Measurements from ENCODE around the gene ITK.

ITK gene

DNA sequence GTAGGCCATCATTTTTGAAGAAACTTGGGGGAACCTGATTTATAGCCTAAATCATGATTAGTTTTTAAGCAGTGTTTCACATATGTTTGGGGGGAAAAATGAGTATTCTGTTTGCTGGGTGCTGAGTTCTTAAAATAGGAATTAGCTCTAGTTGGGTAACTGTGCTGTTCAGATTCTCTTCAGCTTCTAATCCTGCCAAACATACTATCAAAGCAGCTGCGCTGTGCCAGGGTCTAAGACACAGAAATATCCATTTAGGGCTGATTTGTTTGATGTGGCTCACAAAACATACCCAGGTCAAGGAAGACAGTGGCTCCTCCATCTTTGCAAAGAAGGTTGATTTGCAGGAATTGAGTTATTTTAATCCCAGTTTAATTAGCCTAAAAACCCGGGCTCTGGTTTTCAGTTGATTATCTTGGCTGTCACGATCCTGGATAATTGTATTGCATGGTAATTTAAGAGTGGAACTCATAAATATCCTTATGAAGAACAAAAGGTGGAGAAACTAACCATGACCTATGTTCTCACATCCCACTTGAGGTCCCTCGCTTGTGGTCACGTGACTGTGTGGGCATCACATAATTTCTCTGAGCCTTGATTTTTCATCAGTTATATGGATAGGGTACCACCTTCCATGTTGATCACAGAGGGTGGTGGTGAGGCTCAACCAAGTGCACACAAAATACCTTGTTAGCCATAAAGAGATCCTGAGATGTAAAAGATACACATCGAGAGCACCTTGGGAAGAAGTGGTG, 104.0 kb downstream of the ITK start:
- H3K9ac ChIP-seq (ENCODE audit: low read length): no peak overlapping the region
- H3K36me3 ChIP-seq (ENCODE audit: control insufficient read depth, insufficient read depth, low read length): peaks cover 20% of the 10 kb centered on the region
- no peaks in the 10 kb centered on the region for H3K9me3 ChIP-seq (ENCODE audit: control insufficient read depth, insufficient read depth, low read depth, low read length)
- H3K4me1 ChIP-seq (ENCODE audit: control insufficient read depth, insufficient read depth, low read length): peaks cover 3% of the 10 kb centered on the region; the same call in 1 of the 2 replicates
- H3K27ac ChIP-seq (ENCODE audit: low read depth, low read length): no peak overlapping the region
- no peak overlapping the region for H3K4me3 ChIP-seq (ENCODE audit: low read depth, low read length)
- no peaks in the 10 kb centered on the region for H3K27me3 ChIP-seq (ENCODE audit: control insufficient read depth, insufficient read depth, low read length)

DNA sequence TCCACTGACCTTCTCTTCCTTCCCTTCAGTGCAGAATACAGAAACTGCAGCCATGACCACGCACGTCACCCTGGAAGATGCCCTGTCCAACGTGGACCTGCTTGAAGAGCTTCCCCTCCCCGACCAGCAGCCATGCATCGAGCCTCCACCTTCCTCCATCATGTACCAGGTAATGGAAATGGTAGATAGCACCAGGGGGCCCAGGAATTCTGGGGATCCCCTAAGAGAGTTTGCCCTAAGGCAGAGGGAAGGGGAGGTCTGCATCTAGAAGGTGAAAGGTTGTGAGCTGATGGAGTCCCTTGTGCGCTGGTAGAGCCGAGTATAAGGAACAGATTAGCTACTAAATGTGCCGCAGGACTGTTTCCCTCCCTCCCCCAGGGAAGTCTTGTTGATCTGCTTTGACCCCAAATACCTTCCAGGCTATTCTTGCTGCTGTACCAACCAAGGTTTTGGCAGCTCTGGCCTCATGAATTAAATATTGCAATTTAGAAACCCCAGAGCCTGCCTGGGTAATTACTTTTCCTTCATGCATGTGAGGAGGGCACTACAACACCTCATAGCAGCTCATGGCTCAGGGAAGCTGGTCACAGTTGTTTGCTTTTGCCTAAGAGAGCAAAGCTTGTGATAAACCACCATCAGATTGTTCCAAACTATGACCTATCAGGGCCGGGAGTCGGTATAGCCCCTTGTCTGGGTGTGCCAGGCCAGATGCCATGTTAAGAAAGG, 104.8 kb downstream of the ITK start:
- Histone ChIP-seq H3K36me3 (ENCODE audit: control insufficient read depth, insufficient read depth, low read length) (peaks cover 23% of the 10 kb centered on the region), H3K27ac (ENCODE audit: low read depth, low read length) (no peak overlapping the region), H3K4me1 (ENCODE audit: control insufficient read depth, insufficient read depth, low read length) (peaks cover 3% of the 10 kb centered on the region; the same call in 1 of the 2 replicates), H3K4me3 (ENCODE audit: low read depth, low read length) (no peak overlapping the region), H3K27me3 (ENCODE audit: control insufficient read depth, insufficient read depth, low read length) (no peaks in the 10 kb centered on the region), H3K9me3 (ENCODE audit: control insufficient read depth, insufficient read depth, low read depth, low read length) (no peaks in the 10 kb centered on the region), H3K9ac (ENCODE audit: low read length) (no peak overlapping the region)

DNA sequence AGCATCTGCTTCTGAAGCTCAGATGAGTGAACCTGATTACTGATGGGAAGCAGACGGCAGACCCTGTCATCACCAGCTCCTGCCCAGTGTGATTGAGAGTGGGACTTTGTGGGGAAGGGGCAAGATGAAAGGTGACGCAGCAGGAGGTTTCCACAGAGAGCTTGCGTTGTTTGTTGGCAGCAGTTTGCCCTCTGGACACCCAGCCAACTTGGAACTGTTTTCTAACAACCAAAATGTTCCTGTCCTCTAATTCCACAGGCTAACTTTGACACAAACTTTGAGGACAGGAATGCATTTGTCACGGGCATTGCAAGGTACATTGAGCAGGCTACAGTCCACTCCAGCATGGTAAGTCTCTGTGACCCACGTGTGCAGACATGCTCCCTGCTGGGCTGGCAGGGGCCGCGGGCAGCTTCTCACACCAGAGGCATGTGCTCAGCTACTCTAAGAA, 106.1 kb downstream of the ITK start:
- Histone ChIP-seq H3K9ac (ENCODE audit: low read length) (no peak overlapping the region), H3K9me3 (ENCODE audit: control insufficient read depth, insufficient read depth, low read depth, low read length) (no peaks in the 10 kb centered on the region), H3K4me1 (ENCODE audit: control insufficient read depth, insufficient read depth, low read length) (peaks cover 3% of the 10 kb centered on the region; the same call in 1 of the 2 replicates), H3K27ac (ENCODE audit: low read depth, low read length) (no peak overlapping the region), H3K36me3 (ENCODE audit: control insufficient read depth, insufficient read depth, low read length) (peaks cover 26% of the 10 kb centered on the region), H3K27me3 (ENCODE audit: control insufficient read depth, insufficient read depth, low read length) (no peaks in the 10 kb centered on the region), H3K4me3 (ENCODE audit: low read depth, low read length) (no peak overlapping the region)

DNA sequence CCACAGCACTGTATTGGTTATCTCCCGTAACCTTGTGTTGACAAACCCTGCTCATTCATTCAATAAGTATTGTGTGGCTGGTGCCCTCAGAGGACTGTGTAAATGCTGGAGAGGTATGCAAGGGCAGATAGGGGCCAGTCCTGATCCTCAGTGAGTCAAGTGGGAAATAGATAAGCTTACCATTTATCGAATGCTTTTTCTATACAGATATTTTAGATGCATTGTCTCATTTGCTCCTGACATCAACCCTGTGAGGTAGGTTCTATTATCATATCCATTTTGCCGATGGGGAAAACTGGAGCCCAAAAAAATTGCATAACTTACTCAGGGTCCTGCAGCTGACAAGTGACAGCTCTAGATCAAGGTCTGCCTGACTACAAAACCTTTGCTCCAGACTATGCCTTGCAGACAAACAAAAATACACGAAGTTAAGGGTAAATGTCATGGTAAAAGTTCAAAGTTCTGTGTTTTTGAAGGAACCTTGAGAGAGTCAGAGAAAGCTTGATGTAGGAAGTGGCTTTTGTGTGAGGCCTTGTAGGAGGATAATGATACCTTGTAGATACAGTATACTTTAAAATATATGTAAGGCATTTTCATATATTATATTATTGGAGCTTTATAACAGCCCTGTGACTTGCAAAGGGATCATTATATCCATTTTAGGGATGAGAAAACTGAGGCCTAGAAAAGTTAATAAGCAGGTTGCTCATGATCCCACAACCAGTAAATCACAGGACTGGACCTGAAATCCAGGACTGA, 107.9 kb downstream of the ITK start:
- Histone ChIP-seq H3K36me3 (ENCODE audit: control insufficient read depth, insufficient read depth, low read length) (peaks cover 26% of the 10 kb centered on the region), H3K9me3 (ENCODE audit: control insufficient read depth, insufficient read depth, low read depth, low read length) (no peaks in the 10 kb centered on the region), H3K27ac (ENCODE audit: low read depth, low read length) (no peak overlapping the region), H3K4me3 (ENCODE audit: low read depth, low read length) (no peak overlapping the region), H3K9ac (ENCODE audit: low read length) (no peak overlapping the region), H3K27me3 (ENCODE audit: control insufficient read depth, insufficient read depth, low read length) (no peaks in the 10 kb centered on the region), H3K4me1 (ENCODE audit: control insufficient read depth, insufficient read depth, low read length) (peaks cover 3% of the 10 kb centered on the region; the same call in 1 of the 2 replicates)

DNA sequence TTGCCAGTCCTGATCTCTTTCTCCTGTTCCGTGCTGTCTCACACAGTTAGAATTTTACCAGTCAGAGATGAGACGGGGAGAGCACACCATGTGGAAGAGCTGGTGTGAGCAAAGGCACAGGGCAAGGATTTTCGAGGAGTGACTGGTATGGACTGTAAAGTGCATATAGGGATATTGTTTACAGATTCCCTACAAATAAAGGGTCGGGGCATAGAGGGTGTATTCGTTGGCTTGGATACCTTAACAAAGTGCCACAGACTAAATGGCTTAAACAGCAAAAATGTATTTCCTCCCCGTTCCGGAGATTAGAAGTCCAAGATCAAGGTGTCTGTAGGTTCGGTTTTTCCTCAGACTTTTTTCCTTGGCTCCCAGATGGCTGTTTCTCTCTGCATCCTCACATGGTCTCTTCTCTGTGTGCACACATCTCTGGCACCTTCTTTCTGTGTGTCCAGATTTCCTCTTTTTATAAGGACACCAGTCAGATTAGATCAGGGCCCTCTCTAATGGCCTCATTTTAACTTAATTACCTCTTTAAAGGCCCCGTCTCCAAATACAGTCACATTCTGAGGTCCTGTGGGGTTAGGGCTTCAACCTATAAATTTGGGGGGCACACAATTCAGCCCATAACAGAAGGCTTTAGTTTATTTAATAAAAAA, 108.7 kb downstream of the ITK start:
- no peaks in the 10 kb centered on the region for H3K27me3 ChIP-seq (ENCODE audit: control insufficient read depth, insufficient read depth, low read length)
- no peak overlapping the region for H3K9ac ChIP-seq (ENCODE audit: low read length)
- H3K27ac ChIP-seq (ENCODE audit: low read depth, low read length): no peak overlapping the region
- H3K9me3 ChIP-seq (ENCODE audit: control insufficient read depth, insufficient read depth, low read depth, low read length): no peaks in the 10 kb centered on the region
- H3K4me3 ChIP-seq (ENCODE audit: low read depth, low read length): no peak overlapping the region
- H3K36me3 ChIP-seq (ENCODE audit: control insufficient read depth, insufficient read depth, low read length): peaks cover 27% of the 10 kb centered on the region
- peaks cover 3% of the 10 kb centered on the region; the same call in 1 of the 2 replicates for H3K4me1 ChIP-seq (ENCODE audit: control insufficient read depth, insufficient read depth, low read length)

DNA sequence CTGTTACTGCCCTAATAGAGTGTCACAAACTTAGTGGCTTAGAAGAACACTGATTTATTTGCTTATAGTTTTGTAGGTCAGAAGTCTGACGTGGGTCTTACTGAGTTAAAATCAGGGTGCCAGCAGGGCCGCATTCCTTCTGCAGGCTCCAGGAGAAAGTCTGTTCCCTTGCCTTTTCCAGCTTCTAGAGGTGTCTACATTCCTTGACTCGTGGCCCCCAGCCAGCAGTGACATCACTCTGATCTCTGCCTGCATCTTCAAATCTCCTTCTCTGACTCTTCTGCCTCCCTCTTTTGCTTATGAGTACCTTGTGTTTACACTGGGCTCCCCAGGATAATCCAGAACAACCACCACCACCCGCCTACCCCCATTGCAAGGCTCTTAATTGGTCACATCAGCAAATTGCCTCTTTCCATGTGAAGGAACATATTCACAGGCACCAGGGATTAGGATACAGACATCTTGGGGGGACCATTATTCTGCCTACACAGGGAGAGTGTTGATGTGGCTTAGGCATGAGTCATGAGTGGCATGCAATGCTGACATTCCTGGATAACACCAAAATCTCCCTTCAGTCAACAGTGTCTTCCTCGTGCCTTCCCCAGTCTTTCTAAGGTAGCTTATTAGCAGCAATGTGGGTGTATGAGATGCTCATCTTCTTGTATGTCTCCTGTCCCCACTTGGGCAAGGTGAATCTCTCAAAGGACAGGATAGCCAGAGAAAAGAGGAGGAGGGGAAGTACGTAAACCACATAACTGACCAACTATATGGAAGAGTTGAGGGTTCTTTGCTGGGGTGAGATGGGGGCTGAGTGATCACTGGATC, 109.7 kb downstream of the ITK start:
- peaks cover 3% of the 10 kb centered on the region; the same call in 1 of the 2 replicates for H3K4me1 ChIP-seq (ENCODE audit: control insufficient read depth, insufficient read depth, low read length)
- H3K4me3 ChIP-seq (ENCODE audit: low read depth, low read length): no peak overlapping the region
- H3K27me3 ChIP-seq (ENCODE audit: control insufficient read depth, insufficient read depth, low read length): no peaks in the 10 kb centered on the region
- no peak overlapping the region for H3K27ac ChIP-seq (ENCODE audit: low read depth, low read length)
- H3K36me3 ChIP-seq (ENCODE audit: control insufficient read depth, insufficient read depth, low read length): peaks cover 31% of the 10 kb centered on the region
- H3K9ac ChIP-seq (ENCODE audit: low read length): no peak overlapping the region
- H3K9me3 ChIP-seq (ENCODE audit: control insufficient read depth, insufficient read depth, low read depth, low read length): no peaks in the 10 kb centered on the region

DNA sequence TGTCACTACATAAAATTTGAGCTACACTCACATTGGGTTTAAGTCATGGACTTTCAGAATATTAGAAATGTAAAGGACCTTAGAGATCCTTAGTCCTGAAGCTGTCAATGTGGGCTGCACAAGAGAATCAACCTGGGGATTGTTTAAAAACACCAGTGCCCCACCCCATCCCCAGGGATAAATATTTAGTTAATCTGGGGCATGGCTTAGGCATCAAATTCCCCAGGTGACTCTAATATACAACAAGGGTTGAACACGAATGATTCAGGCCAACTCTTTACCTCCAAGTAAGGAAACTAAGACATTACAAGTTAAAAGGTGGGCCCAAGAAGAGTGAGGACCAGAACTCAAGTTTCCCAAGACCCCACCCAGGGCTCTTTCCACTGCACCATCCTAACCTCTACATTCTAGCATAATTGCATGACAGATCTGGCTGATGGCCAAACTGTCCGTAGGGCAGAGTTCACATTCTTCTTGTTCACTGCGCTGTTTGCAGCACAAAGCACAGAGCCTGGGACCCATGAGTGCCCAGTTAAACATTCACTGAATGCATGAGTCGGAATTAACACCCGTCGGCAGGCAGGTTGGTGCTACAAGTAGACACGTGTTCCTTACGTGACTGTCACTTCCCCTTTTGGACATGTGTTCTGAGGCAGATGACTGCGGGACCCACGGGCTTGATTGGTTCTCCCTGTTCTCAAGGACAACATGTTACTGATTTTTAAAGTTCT, 110.5 kb downstream of the ITK start:
- H3K4me1 ChIP-seq (ENCODE audit: control insufficient read depth, insufficient read depth, low read length): peaks cover 3% of the 10 kb centered on the region; the same call in 1 of the 2 replicates
- no peaks in the 10 kb centered on the region for H3K9me3 ChIP-seq (ENCODE audit: control insufficient read depth, insufficient read depth, low read depth, low read length)
- no peak overlapping the region for H3K4me3 ChIP-seq (ENCODE audit: low read depth, low read length)
- H3K36me3 ChIP-seq (ENCODE audit: control insufficient read depth, insufficient read depth, low read length): peaks cover 35% of the 10 kb centered on the region
- H3K27me3 ChIP-seq (ENCODE audit: control insufficient read depth, insufficient read depth, low read length): no peaks in the 10 kb centered on the region
- no peak overlapping the region for H3K9ac ChIP-seq (ENCODE audit: low read length)
- no peak overlapping the region for H3K27ac ChIP-seq (ENCODE audit: low read depth, low read length)

DNA sequence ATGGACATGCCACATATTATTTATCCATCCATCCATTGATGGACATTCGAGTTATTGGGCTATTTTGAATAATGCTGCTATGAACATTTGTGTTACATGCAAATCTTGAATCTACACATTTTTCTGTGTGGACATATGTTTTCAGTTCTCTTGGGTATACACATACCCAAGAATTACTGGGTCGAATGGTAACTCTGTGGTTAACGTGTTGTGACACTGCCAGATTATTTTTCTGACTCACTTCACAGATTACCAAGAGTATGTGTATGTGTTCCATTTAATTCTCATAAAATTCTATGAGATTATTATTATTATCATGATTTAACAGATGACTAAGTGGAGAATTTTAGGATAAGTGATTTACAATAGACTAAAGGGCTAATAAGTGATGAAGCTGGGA, 112.0 kb downstream of the ITK start:
- H3K27me3 ChIP-seq (ENCODE audit: control insufficient read depth, insufficient read depth, low read length): no peaks in the 10 kb centered on the region
- H3K9me3 ChIP-seq (ENCODE audit: control insufficient read depth, insufficient read depth, low read depth, low read length): no peaks in the 10 kb centered on the region
- H3K4me1 ChIP-seq (ENCODE audit: control insufficient read depth, insufficient read depth, low read length): no peaks in the 10 kb centered on the region
- peaks cover 34% of the 10 kb centered on the region for H3K36me3 ChIP-seq (ENCODE audit: control insufficient read depth, insufficient read depth, low read length)
- H3K9ac ChIP-seq (ENCODE audit: low read length): no peak overlapping the region
- no peak overlapping the region for H3K27ac ChIP-seq (ENCODE audit: low read depth, low read length)
- no peak overlapping the region for H3K4me3 ChIP-seq (ENCODE audit: low read depth, low read length)

DNA sequence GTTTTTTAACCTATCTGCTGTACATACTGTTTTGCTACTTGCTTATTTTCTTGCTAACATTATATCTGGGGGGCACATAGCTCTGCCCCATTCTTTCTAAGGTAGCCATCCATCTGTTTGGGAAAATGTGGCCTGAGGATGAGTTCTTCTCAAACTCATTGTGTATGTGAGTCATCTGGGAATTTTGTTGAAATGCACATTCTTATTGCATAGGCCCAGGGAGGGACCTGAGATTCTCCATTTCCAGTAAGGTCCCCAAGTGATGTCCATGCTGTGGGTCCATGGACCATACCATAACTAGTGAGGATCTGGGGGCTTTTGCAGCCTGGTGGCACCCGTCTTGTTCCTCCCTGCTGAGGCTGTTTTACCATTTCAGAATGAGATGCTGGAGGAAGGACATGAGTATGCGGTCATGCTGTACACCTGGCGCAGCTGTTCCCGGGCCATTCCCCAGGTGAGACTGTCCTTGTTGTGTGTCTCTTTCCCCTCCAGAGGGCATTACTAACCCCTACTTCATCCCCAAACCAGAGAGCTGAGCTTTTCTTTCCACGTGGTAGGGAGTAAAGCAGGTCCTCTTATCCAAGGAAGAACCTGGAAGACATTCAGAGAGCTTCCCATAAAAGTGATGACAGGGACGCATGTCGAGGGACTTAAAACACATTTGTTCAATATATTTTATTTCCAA, 113.9 kb downstream of the ITK start:
- no peaks in the 10 kb centered on the region for H3K27me3 ChIP-seq (ENCODE audit: control insufficient read depth, insufficient read depth, low read length)

More for the DNA sequence above, 113.9 kb downstream of the ITK start:
- Histone ChIP-seq H3K36me3 (ENCODE audit: control insufficient read depth, insufficient read depth, low read length) (peaks cover 29% of the 10 kb centered on the region), H3K4me3 (ENCODE audit: low read depth, low read length) (no peak overlapping the region), H3K9me3 (ENCODE audit: control insufficient read depth, insufficient read depth, low read depth, low read length) (no peaks in the 10 kb centered on the region), H3K27ac (ENCODE audit: low read depth, low read length) (no peak overlapping the region), H3K4me1 (ENCODE audit: control insufficient read depth, insufficient read depth, low read length) (no peaks in the 10 kb centered on the region), H3K9ac (ENCODE audit: low read length) (no peak overlapping the region)

All from HUES6 (cell line).